GM12891 (cell line): Measurements from ENCODE around the gene SPOCK1.

Experiments used
- DNase-seq: peaks from one replicate; pipeline ENCODE4 v3.0.0; 2011; ENCODE audit warnings: low spot score; ENCODE audit not compliant: insufficient read length
- FAIRE-seq: peaks from 2 replicates; lab custom pipeline; 2011; peaks lifted over from hg19 to GRCh38; lab: Jason Lieb, UNC
- PAX5 ChIP-seq: IDR thresholded peaks from 2 replicates; pipeline ENCODE4 v1.6.1; 2011; ENCODE audit warnings: low read length, moderate library complexity, mild to moderate bottlenecking; ENCODE audit not compliant: insufficient read depth, severe bottlenecking
- POLR2A ChIP-seq: IDR thresholded peaks from 2 replicates; pipeline ENCODE4 v1.6.1; 2011; ENCODE audit warnings: low read depth, low read length, control low read depth
- POLR2AphosphoS5 ChIP-seq: IDR thresholded peaks from 2 replicates; pipeline ENCODE4 v1.6.1; 2011; ENCODE audit warnings: low read depth, low read length, control low read depth
- POU2F2 ChIP-seq: IDR thresholded peaks from 2 replicates; pipeline ENCODE4 v1.6.1; 2011; ENCODE audit warnings: low read depth, mild to moderate bottlenecking, control low read depth, low read length, moderate library complexity
- SPI1 ChIP-seq: IDR thresholded peaks from 2 replicates; pipeline ENCODE4 v1.6.1; 2011; ENCODE audit warnings: low read depth, low read length, control low read depth
- TAF1 ChIP-seq: IDR thresholded peaks from 2 replicates; pipeline ENCODE4 v1.6.1; 2011; ENCODE audit warnings: low read depth, low read length, control low read depth

SPOCK1 gene

GRCh38 chr5:137372016-137372772 is 126.9 kb downstream of the SPOCK1 start:
- FAIRE-seq, result no peak
- TF ChIP-seq POU2F2 (no peak), SPI1 (no peak), POLR2A (no peak), POLR2AphosphoS5 (no peak), PAX5 (no peak), TAF1 (no peak)
- no peak for DNase-seq

GRCh38 chr5:137370096-137371071 is 128.7 kb downstream of the SPOCK1 start:
- FAIRE-seq (no peak), DNase-seq (no peak)
- no peak for TF ChIP-seq SPI1

GRCh38 chr5:137368651-137369050 is 130.5 kb downstream of the SPOCK1 start:
- no peak for TF ChIP-seq POLR2A
- no peak for FAIRE-seq
- DNase-seq, result no peak

GRCh38 chr5:137367951-137368350 is 131.2 kb downstream of the SPOCK1 start:
- DNase-seq, result no peak
- TF ChIP-seq POU2F2 (no peak), PAX5 (no peak), POLR2AphosphoS5 (no peak), TAF1 (no peak), SPI1 (no peak)
- no peak for FAIRE-seq

GRCh38 chr5:137366526-137366925 is 132.6 kb downstream of the SPOCK1 start:
- no peak for TF ChIP-seq TAF1
- TF ChIP-seq POLR2AphosphoS5, result no peak
- no peak for TF ChIP-seq PAX5
- TF ChIP-seq SPI1, result no peak
- no peak for TF ChIP-seq POLR2A
- no peak for TF ChIP-seq POU2F2
- FAIRE-seq (no peak), DNase-seq (no peak)

- TF ChIP-seq SPI1, result no peak
- no peak for TF ChIP-seq PAX5
- no peak for TF ChIP-seq TAF1
- TF ChIP-seq POLR2AphosphoS5, result no peak
- TF ChIP-seq POU2F2, result no peak
- TF ChIP-seq POLR2A, result no peak
- no peak for FAIRE-seq
- DNase-seq, result no peak
Observed at GRCh38 chr5:137365126-137365865, 133.8 kb downstream of the SPOCK1 start.

GRCh38 chr5:137361280-137361679 is 137.8 kb downstream of the SPOCK1 start:
- TF ChIP-seq POLR2A (no peak), PAX5 (no peak), POU2F2 (no peak), TAF1 (no peak)
- DNase-seq (no peak), FAIRE-seq (no peak)

GRCh38 chr5:137360607-137361006 is 138.5 kb downstream of the SPOCK1 start:
- no peak for FAIRE-seq
- no peak for DNase-seq
- TF ChIP-seq TAF1, result no peak
- TF ChIP-seq PAX5, result no peak
- no peak for TF ChIP-seq POU2F2
- TF ChIP-seq POLR2AphosphoS5, result no peak
- no peak for TF ChIP-seq SPI1
- TF ChIP-seq POLR2A, result no peak

GRCh38 chr5:137359941-137360340 is 139.2 kb downstream of the SPOCK1 start:
- DNase-seq, result no peak
- FAIRE-seq, result no peak
- TF ChIP-seq PAX5 (no peak), TAF1 (no peak), POU2F2 (no peak)

- DNase-seq (no peak), FAIRE-seq (no peak)
- TF ChIP-seq POU2F2 (no peak), POLR2AphosphoS5 (no peak), SPI1 (no peak), PAX5 (no peak), TAF1 (no peak), POLR2A (no peak)
Observed at GRCh38 chr5:137357436-137357835, 141.7 kb downstream of the SPOCK1 start.
